Measurements from ENCODE around the gene SRSF1.

DNA sequence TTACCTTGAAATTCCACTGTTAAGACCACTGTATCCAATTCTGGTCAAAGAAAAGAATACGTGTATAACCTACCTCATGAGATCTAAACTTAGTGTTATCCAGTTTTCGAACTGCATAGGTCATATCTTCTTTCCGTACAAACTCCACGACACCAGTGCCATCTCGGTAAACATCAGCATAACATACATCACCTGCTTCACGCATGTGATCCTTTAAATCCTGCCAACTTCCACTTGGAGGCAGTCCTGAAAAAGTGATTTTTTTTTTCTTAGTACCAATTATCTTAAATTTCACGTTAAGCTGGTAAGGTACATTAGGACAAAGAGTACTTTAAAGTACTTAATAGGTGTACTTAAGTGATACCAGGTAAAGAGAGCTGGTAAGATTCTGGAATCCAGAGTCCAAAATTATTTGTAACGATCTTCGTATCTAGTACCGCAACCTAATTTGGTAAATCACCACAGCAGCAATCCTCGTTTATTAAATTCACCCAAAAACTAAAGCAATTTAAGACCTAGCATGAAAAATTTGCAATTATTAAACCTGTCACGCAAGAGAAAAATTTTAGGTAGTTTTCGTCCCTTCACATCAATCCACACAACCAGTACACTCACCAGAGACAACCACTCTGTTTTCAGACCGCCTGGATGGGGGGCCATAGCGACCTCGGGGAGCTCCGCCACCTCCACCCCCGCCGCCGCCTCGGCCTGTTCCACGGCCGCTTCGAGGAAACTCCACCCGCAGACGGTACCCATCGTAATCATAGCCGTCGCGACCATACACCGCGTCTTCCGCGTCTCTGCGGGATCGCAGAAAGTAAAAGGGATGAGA is 1.1 kb downstream of the SRSF1 start:
- TF ChIP-seq, protein P1, sequence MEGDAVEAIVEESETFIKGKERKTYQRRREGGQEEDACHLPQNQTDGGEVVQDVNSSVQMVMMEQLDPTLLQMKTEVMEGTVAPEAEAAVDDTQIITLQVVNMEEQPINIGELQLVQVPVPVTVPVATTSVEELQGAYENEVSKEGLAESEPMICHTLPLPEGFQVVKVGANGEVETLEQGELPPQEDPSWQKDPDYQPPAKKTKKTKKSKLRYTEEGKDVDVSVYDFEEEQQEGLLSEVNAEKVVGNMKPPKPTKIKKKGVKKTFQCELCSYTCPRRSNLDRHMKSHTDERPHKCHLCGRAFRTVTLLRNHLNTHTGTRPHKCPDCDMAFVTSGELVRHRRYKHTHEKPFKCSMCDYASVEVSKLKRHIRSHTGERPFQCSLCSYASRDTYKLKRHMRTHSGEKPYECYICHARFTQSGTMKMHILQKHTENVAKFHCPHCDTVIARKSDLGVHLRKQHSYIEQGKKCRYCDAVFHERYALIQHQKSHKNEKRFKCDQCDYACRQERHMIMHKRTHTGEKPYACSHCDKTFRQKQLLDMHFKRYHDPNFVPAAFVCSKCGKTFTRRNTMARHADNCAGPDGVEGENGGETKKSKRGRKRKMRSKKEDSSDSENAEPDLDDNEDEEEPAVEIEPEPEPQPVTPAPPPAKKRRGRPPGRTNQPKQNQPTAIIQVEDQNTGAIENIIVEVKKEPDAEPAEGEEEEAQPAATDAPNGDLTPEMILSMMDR (IDR thresholded peaks at IDR 0.05): no peak
- no peak for TF ChIP-seq NR3C1 (IDR thresholded peaks at IDR 0.05)
- no peak for TF ChIP-seq CEBPB (IDR thresholded peaks at IDR 0.05)
- TF ChIP-seq EP300 (IDR thresholded peaks at IDR 0.05): no peak
